Activated effector memory CD4-positive, alpha-beta T cell treated with Interleukin-2 at 50 U/mL for 16 hours (primary cell): ENCODE results near the gene COL4A2.

Experiments
- DNase-seq: peaks from one replicate; pipeline ENCODE4 v3.0.0-alpha.2; 2020

The COL4A2 gene

GRCh38 chr13:110423689-110424302 lies 116.7 kb downstream of the COL4A2 start:
- DNase-seq: no peak

- no peak for DNase-seq
Measured at GRCh38 chr13:110424569-110425443, 117.7 kb downstream of the COL4A2 start.

GRCh38 chr13:110425444-110425780 lies 118.3 kb downstream of the COL4A2 start:
- DNase-seq: no peak

GRCh38 chr13:110426735-110427134 lies 119.7 kb downstream of the COL4A2 start:
- no peak for DNase-seq

GRCh38 chr13:110428313-110428712 lies 121.2 kb downstream of the COL4A2 start:
- DNase-seq: no peak

- DNase-seq: no peak
Measured at GRCh38 chr13:110430391-110431336, 123.6 kb downstream of the COL4A2 start.

- no peak for DNase-seq
Measured at GRCh38 chr13:110431425-110432294, 124.6 kb downstream of the COL4A2 start.

- no peak for DNase-seq
Measured at GRCh38 chr13:110432522-110432921, 125.4 kb downstream of the COL4A2 start.

GRCh38 chr13:110433014-110433413 lies 125.9 kb downstream of the COL4A2 start:
- DNase-seq: no peak

GRCh38 chr13:110434629-110435028 lies 127.5 kb downstream of the COL4A2 start:
- DNase-seq: no peak

GRCh38 chr13:110435331-110435730 lies 128.2 kb downstream of the COL4A2 start:
- no peak for DNase-seq

GRCh38 chr13:110436276-110436675 lies 129.2 kb downstream of the COL4A2 start:
- DNase-seq: no peak

GRCh38 chr13:110436786-110437370 lies 129.8 kb downstream of the COL4A2 start:
- DNase-seq: no peak

- no peak for DNase-seq
Measured at GRCh38 chr13:110438211-110438610, 131.1 kb downstream of the COL4A2 start.

GRCh38 chr13:110438776-110439175 lies 131.7 kb downstream of the COL4A2 start:
- no peak for DNase-seq

- DNase-seq: no peak
Measured at GRCh38 chr13:110440946-110441731, 134.1 kb downstream of the COL4A2 start.

- DNase-seq: no peak
Measured at GRCh38 chr13:110442930-110443621, 136.0 kb downstream of the COL4A2 start.

GRCh38 chr13:110443622-110444225 lies 136.6 kb downstream of the COL4A2 start:
- DNase-seq: no peak

- no peak for DNase-seq
Measured at GRCh38 chr13:110444226-110444653, 137.2 kb downstream of the COL4A2 start.

GRCh38 chr13:110445183-110445582 lies 138.1 kb downstream of the COL4A2 start:
- no peak for DNase-seq
